Gastrocnemius medialis (tissue), 4 donors: ENCODE data around the gene FAM174B.

ENCODE experiments used
- CTCF ChIP-seq, 5 experiments: fragments of 450-650 bp in 3 of 5; fragments of 200-600 bp in 2 of 5; sonication (generic) in 2 of 5; IDR thresholded peaks in 4 of 5; conservative IDR thresholded peaks in 1 of 5; 1 replicate in 4 of 5; 2 replicates in 1 of 5; pipeline ENCODE4 v1.5.1; 2016 to 2019; ENCODE audit warnings: antibody characterized with exemption in 5 of 5, mild to moderate bottlenecking in 3 of 5, moderate library complexity in 3 of 5
- POLR2A ChIP-seq, 2 donors: fragments of 450-650 bp; IDR thresholded peaks; one replicate each; pipeline ENCODE4 v1.6.1; 2017; ENCODE audit warnings: antibody characterized with exemption in 2 of 2, mild to moderate bottlenecking in 2 of 2, moderate library complexity in 2 of 2

GRCh38 chr15:92654662-92655061, 913 bp downstream of the FAM174B start:
- TF ChIP-seq CTCF (IDR thresholded peaks at IDR 0.05 in 4 of 5, conservative IDR thresholded peaks at IDR 0.05 in 1 of 5) (no peak), POLR2A (IDR thresholded peaks at IDR 0.05) (no peak)
